Coronary artery (tissue), 2 donors: ENCODE measurements around the gene PON1.

Experiments used
- DNase-seq: peaks from one replicate; pipeline ENCODE4 v3.0.0-alpha.2; 2017; ENCODE audit warnings: low spot score
- H3K27ac ChIP-seq, 2 donors: fragments of 200-600 bp; sonication (generic); one replicate each; pipeline ENCODE4 v1.5.1; 2016 to 2019
- H3K4me3 ChIP-seq: fragments of 200-600 bp; sonication (generic); 2 replicates; pipeline ENCODE4 v1.5.1; 2016; ENCODE audit warnings: mild to moderate bottlenecking, moderate library complexity
- TF ChIP-seq, protein P1 (sequence below): fragments of 200-600 bp; sonication (generic); IDR thresholded peaks from one replicate; pipeline ENCODE4 v1.5.1; 2019; ENCODE audit warnings: antibody characterized with exemption

Gene PON1

GRCh38 chr7:95264363-95264891, 59.9 kb downstream of the PON1 start:
- DNase-seq, result no peak
- no peak overlapping the region for H3K4me3 ChIP-seq
- no peak overlapping the region for H3K27ac ChIP-seq
- TF ChIP-seq, protein P1, sequence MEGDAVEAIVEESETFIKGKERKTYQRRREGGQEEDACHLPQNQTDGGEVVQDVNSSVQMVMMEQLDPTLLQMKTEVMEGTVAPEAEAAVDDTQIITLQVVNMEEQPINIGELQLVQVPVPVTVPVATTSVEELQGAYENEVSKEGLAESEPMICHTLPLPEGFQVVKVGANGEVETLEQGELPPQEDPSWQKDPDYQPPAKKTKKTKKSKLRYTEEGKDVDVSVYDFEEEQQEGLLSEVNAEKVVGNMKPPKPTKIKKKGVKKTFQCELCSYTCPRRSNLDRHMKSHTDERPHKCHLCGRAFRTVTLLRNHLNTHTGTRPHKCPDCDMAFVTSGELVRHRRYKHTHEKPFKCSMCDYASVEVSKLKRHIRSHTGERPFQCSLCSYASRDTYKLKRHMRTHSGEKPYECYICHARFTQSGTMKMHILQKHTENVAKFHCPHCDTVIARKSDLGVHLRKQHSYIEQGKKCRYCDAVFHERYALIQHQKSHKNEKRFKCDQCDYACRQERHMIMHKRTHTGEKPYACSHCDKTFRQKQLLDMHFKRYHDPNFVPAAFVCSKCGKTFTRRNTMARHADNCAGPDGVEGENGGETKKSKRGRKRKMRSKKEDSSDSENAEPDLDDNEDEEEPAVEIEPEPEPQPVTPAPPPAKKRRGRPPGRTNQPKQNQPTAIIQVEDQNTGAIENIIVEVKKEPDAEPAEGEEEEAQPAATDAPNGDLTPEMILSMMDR, result no peak

DNA sequence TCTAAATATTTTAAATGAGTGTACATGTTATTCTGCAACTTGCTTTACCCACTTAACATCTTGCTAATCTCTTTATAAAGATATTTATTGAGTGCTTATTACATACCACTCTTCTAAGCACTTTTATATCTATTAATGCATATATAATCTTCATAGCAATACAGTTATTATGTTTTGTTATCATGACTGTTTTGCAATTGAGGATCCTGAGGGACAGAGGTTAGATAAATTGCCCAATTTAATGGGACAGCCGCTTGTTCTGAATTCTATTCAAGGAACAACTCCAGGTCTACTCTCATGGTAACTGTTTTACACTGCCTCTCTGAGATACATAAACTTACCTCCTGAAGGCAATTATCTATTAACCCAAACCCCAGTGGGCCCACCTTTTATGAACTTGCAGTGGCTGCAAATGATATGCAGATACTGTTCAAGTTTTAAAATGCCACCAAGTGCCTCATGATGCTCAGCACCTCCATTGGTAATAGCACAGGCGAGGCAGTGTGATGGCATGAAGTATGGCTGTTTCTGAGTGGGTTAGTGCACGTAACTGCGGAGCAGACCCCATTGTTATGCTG, 60.5 kb downstream of the PON1 start:
- H3K27ac ChIP-seq, result no peak overlapping the region
- DNase-seq, result no peak
- no peak overlapping the region for H3K4me3 ChIP-seq
- TF ChIP-seq, protein P1, result no peak

- no peak for DNase-seq
- no peak overlapping the region for H3K4me3 ChIP-seq
- H3K27ac ChIP-seq, result no peak overlapping the region
- TF ChIP-seq, protein P1, result no peak
Observed at GRCh38 chr7:95262875-95263274, 61.5 kb downstream of the PON1 start.

- H3K4me3 ChIP-seq, result no peak overlapping the region
- DNase-seq, result no peak
- H3K27ac ChIP-seq, result no peak overlapping the region
- TF ChIP-seq, protein P1, result no peak
Observed at GRCh38 chr7:95261895-95262415, 62.4 kb downstream of the PON1 start.

DNA sequence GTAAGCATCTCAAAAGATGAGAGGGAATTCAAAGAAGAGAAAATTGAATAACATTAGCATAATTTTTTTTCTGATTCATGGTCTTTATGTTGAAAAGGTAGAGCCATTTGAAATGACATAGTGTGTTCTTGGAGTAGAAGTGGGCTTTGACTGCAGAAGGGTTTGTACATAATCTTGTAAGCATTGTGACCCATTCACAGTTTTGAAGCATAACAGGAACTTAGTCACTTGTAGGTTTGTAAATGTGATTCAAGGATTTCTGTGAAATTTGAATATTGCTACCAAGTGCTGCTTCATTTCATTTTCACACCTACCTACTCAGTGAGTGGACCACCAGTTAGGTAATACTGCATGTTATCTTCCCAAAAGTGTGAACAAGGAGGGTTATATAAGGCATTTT, 68.6 kb downstream of the PON1 start:
- DNase-seq, result no peak
- Histone ChIP-seq H3K27ac (no peak overlapping the region), H3K4me3 (no peak overlapping the region)
- TF ChIP-seq, protein P1, result no peak

DNA sequence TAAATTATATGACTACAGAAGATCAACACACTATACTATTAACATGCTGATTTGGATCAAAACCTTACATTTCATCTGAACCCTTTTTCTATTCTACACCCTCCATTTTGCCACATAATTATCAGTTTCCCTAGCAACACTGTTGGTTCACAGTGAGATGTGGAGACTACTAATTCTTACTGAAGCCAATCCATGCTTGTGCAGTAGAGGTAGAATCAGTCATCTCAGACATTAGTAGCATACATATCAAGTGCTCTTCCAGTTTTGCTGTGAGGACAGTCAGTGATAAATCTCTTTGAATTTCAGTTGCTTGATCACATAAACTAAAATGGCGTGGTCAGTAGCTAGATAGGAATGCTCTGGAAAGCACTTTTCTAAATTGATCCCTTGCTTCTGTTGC, 70.3 kb downstream of the PON1 start:
- H3K27ac ChIP-seq, result no peak overlapping the region
- TF ChIP-seq, protein P1, result no peak
- H3K4me3 ChIP-seq, result no peak overlapping the region
- no peak for DNase-seq

- no peak for DNase-seq
- Histone ChIP-seq H3K27ac (no peak overlapping the region), H3K4me3 (no peak overlapping the region)
- TF ChIP-seq, protein P1, result no peak
Observed at GRCh38 chr7:95251966-95252365, 72.4 kb downstream of the PON1 start.
